GM18858 (cell line): ENCODE results near the gene GLCCI1.
A peak's percentile ranks its signal among the peaks of the same experiment; 100 is the strongest.

Experiments used
- ATAC-seq: cut with Tn5 transposase; IDR thresholded peaks from one replicate; pipeline ENCODE4 v1.9.1; 2021; ENCODE audit not compliant: unreplicated experiment

Gene GLCCI1

DNA sequence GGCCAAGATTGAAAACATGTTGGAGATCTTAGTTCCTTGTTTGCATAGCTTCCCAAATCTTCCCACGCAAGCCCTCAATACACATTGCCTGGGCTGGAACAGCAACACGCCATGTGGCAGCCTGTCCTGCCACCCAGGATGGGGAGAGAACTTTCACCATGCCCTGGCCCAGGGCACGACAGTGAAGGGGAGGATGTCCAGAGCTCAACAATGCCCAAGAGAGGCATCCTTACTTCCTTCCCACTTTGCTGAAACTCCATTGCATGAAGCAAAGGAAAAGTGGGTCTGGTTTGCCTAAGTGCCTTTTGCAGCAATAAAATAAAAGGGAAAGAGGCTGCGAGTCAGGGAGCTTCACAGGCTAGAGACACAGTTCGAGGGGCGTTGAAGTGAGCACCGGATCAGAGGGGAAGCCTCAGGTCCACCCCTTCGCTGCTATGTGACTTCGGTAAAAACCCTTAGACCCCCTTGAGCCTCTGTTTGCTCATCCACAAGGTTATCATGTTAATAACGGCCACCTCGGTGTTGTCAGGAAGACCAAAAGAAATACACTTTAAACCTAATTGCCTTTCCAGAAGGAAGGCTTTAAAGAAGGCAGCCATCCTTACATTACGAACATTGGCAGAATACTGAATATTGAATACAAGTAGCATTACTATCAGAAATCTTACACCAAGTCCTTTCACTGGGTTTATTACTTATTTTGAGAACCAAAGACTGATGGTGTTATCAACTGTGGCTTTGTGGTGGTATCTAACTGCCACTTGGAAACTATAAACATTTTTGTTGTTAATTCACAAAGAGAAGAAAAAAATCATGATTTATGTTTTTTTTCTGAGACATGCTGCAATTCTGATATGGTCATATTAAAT lies 160.1 kb downstream of the GLCCI1 start:
- no peak for ATAC-seq

DNA sequence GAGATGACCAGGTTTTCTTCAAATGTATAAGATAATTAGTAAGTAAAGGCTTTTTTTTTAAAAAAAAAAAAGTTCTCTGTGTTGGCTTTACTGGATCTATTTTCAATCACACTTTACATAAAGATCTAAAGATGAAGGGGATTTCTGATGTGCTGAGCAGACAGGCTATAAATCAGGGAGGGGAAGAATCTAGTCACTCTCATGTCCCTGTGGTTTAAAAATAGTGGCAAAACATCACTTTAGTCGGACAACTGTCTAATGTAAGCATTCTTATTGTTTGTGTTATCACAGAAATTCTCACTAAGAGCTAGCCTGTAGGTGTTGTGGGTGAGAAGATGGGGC lies 160.7 kb downstream of the GLCCI1 start:
- no peak for ATAC-seq

DNA sequence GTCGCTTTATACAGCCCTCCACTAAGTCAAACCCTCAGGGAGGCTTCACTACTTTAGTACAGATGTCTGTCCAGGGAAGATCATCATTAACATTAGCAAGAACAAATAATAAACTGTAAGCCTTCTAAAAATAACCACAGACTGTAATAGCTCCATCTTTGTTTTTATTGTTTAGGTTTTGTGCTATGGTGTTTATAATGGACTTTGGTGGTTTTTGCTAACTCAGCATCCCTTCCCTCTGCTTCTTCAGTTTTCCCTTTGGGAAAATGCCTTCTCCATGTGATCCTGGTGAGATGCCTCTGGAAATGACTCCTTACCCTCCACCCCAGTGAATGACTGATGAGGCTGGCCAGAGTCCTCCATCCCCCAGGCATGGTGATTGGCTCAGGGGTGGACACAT lies 162.1 kb downstream of the GLCCI1 start:
- no peak for ATAC-seq

- ATAC-seq = peak; percentile 30
These were observed 163.4 kb downstream of the GLCCI1 start for GRCh38 chr7:8131694-8132605.

DNA sequence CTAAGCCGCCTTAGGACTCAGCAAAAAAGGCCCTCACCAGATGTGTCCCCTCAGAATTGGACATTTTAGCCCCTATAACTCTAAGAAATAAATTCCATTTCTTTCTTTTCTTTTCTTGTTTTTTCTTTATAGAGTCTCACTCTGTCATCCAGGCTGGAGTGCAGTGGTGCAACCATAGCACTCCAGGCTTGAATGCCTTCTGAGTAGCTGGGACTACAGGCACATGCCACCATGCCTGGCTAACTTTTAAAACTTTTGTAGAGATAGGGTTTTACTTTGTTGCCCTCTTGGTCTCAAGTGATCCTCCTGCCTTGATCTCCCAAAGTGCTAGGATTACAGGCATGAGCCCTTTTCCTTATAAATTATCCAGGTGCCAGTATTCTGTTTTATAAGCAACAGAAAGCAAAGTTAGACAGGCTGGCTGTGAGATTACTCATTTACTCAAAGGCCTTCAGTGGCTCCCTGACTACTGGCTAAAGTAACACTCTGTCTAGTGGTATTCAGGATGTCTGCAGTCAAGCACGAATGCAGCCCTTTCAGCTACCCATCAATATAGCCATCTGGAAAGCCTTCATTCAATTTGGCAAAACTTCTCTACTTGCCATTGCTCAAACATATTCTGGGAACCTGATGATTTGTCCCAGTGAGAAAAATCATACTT lies 164.7 kb downstream of the GLCCI1 start:
- peak; percentile 21 for ATAC-seq

DNA sequence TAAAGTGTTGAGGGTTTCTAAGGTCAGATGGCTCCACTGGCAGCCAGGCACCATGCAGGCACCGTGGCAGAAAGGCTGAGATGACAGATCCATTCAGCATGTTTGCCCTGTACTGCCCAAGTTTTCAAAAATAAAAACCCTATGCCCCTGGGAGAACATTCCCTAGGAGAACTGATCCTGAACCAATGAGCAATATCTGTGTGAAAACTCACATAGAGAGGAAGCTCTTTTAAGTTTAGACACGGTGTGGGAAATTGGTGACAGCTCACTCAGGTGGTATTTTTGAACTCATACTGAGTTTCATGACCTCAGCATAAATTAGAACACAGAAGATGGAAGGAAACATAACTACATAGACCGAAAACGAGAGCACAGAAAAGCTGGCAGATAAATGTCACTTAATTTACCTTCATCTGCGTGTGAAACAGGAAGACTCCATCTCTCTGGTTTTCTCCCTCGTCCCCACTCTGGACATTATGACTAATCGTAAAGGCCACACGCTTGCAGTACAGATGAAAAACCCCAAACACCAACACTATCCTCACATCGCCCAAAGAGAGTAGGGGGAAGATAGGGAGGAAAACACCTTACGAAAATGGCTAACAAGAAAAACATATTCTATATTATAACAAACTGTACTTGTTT lies 165.6 kb downstream of the GLCCI1 start:
- ATAC-seq = peak; percentile 70

GRCh38 chr7:8135417-8135816 lies 166.8 kb downstream of the GLCCI1 start:
- no peak for ATAC-seq

DNA sequence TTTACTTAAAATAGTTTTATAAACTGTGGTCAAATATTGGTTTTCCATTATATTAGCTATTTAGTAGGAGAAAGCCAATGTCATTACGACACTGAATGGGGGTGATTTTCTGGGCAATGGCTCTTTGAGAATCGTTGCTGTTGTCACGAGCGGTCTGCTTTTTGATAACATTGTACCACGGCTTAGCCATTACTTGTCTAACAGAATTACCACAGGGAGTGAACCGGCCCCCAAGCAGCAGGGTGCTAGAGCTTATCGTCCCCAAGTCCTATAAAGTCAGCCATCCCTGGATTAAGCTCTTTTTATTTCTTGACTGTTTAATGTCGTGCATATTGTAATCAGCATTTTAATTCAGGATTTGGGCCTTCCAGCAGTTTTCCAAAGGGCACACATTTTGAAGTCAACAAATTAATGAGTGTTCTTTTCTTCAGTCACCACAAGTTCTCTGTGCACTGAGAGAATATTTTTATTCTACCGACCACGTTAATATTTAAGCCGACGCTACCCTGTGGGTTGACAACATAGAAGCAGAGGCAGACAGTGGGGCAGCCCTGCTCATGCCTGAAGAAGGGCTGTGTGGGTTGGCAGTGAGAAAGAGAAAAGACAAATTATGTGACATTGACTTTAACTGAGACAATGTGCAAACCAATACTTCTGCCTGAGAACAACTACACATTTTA lies 167.6 kb downstream of the GLCCI1 start:
- no peak for ATAC-seq
